Measurements from ENCODE around the gene NR1D1. TPM values are rescaled to one million over a fixed set of nuclear protein-coding genes. Genes with fewer than 3 reads are reported as not detected.

NR1D1 gene
- total RNA-seq, 1 donor from 2014 or later = 0.43 TPM

- no peaks in the 10 kb centered on the region for H3K27me3 ChIP-seq
- no peaks in the 10 kb centered on the region for H3K9me3 ChIP-seq
- H3K4me3 ChIP-seq = no peak overlapping the region
- H3K4me1 ChIP-seq = peaks cover 4 to 31% of the 10 kb centered on the region in 2 donors
- TF ChIP-seq CTCF (IDR thresholded peaks at IDR 0.05) = no peak
- intact Hi-C loops (cut with DNase I) = loop anchor here (5.0 kb wide), 1 partner anchor 76 kb away; no protein-coding TSS in a partner anchor
- no peak for DNase-seq (ENCODE audit: low spot score in 2 of 2)
- H3K27ac ChIP-seq = peak overlapping the region in 1 of 2 donors; percentile 99
- peaks cover 71 to 82% of the 10 kb centered on the region in 2 donors for H3K36me3 ChIP-seq
Measured at GRCh38 chr17:40087903-40088718, 12.3 kb downstream of the NR1D1 start.

- no peak overlapping the region for H3K4me3 ChIP-seq
- H3K27ac ChIP-seq = peak overlapping the region; percentile 26 to 38
- peaks cover 65 to 74% of the 10 kb centered on the region in 2 donors for H3K36me3 ChIP-seq
- no peaks in the 10 kb centered on the region for H3K27me3 ChIP-seq
- no peak for DNase-seq (ENCODE audit: low spot score in 2 of 2)
- H3K4me1 ChIP-seq = peaks cover 2 to 23% of the 10 kb centered on the region in 2 donors
- intact Hi-C loops (cut with DNase I) = loop anchor here (5.0 kb wide), 1 partner anchor 75 kb away; no protein-coding TSS in a partner anchor
- no peaks in the 10 kb centered on the region for H3K9me3 ChIP-seq
- TF ChIP-seq CTCF (IDR thresholded peaks at IDR 0.05) = no peak
Measured at GRCh38 chr17:40087049-40087794, 13.2 kb downstream of the NR1D1 start.

- peaks cover 65 to 68% of the 10 kb centered on the region in 2 donors for H3K36me3 ChIP-seq
- TF ChIP-seq CTCF (IDR thresholded peaks at IDR 0.05) = peak; percentile 81 to 86 (median 82)
- H3K4me1 ChIP-seq = peaks cover 0 to 16% of the 10 kb centered on the region in 2 donors
- H3K27ac ChIP-seq = peak overlapping the region; percentile 26 to 38
- H3K9me3 ChIP-seq = no peaks in the 10 kb centered on the region
- intact Hi-C loops (cut with DNase I) = loop anchor here (1.0 to 5.0 kb wide), 2 partner anchors 24 to 74 kb away; partner anchors contain the start of gene THRA
- H3K27me3 ChIP-seq = no peaks in the 10 kb centered on the region
- no peak overlapping the region for H3K4me3 ChIP-seq
- DNase-seq (ENCODE audit: low spot score in 2 of 2) = no peak
Measured at GRCh38 chr17:40086150-40087044, 14.0 kb downstream of the NR1D1 start.

GRCh38 chr17:40084477-40084876 lies 15.9 kb downstream of the NR1D1 start:
- Histone ChIP-seq H3K27ac (no peak overlapping the region), H3K36me3 (peaks cover 59 to 69% of the 10 kb centered on the region in 2 donors), H3K4me3 (no peak overlapping the region), H3K4me1 (peaks cover 0 to 5% of the 10 kb centered on the region in 2 donors), H3K27me3 (no peaks in the 10 kb centered on the region), H3K9me3 (no peaks in the 10 kb centered on the region)
- DNase-seq (ENCODE audit: low spot score in 2 of 2) = no peak
- intact Hi-C loops (cut with DNase I) = no loop called here
- TF ChIP-seq CTCF (IDR thresholded peaks at IDR 0.05) = no peak

GRCh38 chr17:40079545-40079944 lies 20.8 kb downstream of the NR1D1 start:
- peaks cover 18 to 27% of the 10 kb centered on the region in 2 donors for H3K4me1 ChIP-seq
- H3K27ac ChIP-seq = no peak overlapping the region
- H3K9me3 ChIP-seq = no peaks in the 10 kb centered on the region
- intact Hi-C loops (cut with DNase I) = no loop called here
- H3K36me3 ChIP-seq = peaks cover 42 to 50% of the 10 kb centered on the region in 2 donors
- no peak overlapping the region for H3K4me3 ChIP-seq
- TF ChIP-seq CTCF (IDR thresholded peaks at IDR 0.05) = no peak
- H3K27me3 ChIP-seq = no peaks in the 10 kb centered on the region
- DNase-seq (ENCODE audit: low spot score in 2 of 2) = no peak
